Measurements from ENCODE around the gene ISLR2. TPM values are rescaled to one million over a fixed set of nuclear protein-coding genes. Genes with fewer than 3 reads are reported as not detected.
"Not testable (repeated sequence)": the region's sequence is repeated elsewhere in the genome, so short reads cannot be mapped to it uniquely, and the experiment has no call there.

Gene ISLR2, protein sequence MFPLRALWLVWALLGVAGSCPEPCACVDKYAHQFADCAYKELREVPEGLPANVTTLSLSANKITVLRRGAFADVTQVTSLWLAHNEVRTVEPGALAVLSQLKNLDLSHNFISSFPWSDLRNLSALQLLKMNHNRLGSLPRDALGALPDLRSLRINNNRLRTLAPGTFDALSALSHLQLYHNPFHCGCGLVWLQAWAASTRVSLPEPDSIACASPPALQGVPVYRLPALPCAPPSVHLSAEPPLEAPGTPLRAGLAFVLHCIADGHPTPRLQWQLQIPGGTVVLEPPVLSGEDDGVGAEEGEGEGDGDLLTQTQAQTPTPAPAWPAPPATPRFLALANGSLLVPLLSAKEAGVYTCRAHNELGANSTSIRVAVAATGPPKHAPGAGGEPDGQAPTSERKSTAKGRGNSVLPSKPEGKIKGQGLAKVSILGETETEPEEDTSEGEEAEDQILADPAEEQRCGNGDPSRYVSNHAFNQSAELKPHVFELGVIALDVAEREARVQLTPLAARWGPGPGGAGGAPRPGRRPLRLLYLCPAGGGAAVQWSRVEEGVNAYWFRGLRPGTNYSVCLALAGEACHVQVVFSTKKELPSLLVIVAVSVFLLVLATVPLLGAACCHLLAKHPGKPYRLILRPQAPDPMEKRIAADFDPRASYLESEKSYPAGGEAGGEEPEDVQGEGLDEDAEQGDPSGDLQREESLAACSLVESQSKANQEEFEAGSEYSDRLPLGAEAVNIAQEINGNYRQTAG
- 10 to 100 TPM in 1 of 4 donors, 1 to 10 TPM in 3; 1.0 to 15.5 (median 2.3) TPM for polyA plus RNA-seq (ENCODE audit: insufficient read length in 4 of 4)

DNA sequence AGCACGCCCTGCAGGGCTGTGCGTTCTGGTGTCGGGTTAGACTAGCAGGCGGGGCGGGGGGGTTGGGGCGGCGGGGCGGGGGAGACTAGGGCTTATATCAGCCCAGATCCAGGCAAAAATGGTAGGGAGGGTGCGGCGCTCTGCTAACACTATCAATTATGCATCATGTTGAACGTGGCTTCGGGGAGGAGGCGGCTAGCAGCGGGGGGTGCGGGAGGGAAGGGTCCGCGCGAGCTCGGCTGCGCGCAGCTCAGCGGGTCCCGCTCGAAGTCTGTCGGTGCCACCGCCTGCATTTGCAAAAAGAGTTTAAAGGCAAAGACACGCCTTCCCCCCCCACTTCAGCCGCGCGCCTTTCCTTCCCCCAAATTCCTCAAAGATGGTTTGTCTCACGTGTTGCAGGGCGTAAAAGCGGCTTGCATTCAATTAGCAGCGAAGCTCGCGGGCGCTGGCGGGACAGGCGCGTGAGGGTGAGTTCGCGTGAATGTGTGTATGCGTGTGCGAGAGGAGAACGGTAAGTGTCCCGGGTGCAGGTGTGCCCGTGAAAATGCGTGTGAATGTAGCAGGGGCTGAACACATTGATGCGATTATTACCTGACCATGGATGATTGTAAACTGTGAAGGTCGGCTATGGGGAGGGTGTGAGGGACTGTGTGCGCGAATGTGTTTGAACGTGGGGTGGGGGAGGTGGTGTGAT, at the start of gene ISLR2:
TSS of gene ISLR2 (plus strand) at position 432 of the 694 bp plus-strand sequence. CDS start 2,169 bp downstream, outside the sequence.
- DNase-seq (ENCODE audit: low read depth in 4 of 4, low spot score in 3 of 4), result no peak

DNA sequence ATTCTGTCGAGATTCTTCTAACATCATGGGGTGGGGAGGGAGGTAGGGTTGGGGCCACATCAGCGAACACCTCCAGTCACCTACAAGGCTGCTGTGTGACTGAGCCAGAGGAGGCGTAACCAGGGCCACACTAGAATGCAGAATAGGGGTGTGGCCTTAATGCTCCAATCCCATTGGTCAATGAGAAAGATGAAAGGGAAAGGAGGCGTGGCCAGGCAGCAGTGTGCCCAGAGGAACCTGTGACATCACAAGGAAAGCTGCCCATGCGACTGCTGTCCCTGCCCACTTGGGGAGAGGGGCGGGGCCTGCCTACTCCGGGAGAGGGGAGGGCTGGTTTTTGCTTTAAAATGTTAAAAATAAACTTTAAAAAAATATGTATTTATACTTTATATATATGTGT, 47.9 kb upstream of the ISLR2 start, which contains the start of gene GOLGA6A:
TSS of gene GOLGA6A (minus strand) at position 101 of the 400 bp plus-strand sequence. CDS start at position 60, 41 bp downstream.
- not testable (repeated sequence) for DNase-seq (ENCODE audit: low read depth in 4 of 4, low spot score in 3 of 4)

DNA sequence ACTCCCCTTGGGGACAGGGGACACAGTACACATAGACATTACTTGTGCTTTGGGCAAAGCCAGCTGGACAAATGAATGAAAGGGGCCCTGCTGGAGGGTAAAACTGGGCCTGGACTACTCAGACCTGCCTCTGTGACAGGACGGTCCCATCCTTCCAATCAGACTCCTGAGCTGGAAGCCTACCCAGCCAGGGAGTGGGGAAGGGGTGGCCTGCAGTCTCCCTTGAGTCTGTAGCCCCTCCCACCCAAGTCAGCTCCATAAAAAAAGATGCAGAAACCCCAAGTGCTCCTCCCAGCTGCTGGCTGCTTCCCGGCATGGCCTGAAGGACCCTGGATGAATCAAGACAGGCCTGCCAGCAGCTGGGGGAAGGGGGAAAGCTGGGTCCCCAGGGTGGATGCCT, 35.8 kb upstream of the ISLR2 start:
- DNase-seq (ENCODE audit: low read depth in 4 of 4, low spot score in 3 of 4), result not testable (repeated sequence)

DNA sequence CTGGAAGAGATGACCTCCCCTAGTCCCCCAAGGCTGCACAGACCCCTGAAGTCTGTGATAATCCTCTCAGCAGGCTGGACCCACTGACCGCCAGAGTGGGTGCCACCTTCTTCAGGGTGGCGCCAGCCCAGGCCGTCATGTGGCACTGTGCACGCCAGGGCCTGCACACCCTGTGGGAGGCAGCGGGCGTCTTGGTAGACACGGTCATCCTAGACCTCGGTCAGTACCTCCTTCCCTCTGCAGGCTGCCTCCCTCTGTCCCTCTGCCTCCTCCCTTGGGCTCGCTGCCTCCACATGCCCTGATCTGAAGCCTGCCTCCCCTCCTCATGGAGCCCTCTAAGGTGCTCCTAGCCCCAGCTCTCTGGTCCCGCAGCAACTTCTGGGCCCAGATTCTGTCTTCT, 34.8 kb upstream of the ISLR2 start:
- DNase-seq (ENCODE audit: low read depth in 4 of 4, low spot score in 3 of 4), result not testable (repeated sequence)

DNA sequence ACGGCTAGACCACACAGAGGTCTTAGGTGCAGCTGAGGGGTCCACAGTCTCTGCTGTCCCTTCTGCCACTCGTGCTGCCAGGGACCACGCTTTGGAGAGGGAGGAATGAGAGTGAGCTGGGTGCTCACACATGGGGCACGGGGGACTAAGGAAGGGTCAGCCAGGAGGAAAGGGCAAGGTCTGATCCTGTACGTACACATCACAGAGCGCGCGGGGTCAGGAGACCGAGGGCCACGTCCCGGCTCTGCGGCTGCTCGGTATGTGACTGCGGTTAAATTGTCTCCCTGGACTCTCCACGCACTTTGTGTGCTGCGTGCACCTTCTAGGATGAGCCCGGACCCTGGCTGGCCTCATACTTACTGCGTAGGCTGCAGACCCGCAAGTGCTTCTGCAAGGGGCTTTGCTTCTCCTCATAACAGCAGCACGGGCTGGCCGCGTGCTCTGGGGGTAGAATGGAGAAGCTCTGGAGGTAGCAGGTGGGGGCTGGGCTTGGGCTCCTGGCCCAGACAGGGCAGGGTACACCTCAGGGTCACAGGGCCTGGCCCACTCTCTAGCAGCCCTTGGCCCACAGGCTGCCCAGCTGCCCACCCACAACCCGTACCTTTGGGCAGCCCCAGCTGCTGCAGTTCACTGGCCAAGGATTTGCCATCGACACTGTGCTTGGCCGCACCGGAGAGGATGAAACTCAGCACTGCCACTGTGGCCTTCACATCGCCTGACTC, 33.5 kb upstream of the ISLR2 start:
- not testable (repeated sequence) for DNase-seq (ENCODE audit: low read depth in 4 of 4, low spot score in 3 of 4)

DNA sequence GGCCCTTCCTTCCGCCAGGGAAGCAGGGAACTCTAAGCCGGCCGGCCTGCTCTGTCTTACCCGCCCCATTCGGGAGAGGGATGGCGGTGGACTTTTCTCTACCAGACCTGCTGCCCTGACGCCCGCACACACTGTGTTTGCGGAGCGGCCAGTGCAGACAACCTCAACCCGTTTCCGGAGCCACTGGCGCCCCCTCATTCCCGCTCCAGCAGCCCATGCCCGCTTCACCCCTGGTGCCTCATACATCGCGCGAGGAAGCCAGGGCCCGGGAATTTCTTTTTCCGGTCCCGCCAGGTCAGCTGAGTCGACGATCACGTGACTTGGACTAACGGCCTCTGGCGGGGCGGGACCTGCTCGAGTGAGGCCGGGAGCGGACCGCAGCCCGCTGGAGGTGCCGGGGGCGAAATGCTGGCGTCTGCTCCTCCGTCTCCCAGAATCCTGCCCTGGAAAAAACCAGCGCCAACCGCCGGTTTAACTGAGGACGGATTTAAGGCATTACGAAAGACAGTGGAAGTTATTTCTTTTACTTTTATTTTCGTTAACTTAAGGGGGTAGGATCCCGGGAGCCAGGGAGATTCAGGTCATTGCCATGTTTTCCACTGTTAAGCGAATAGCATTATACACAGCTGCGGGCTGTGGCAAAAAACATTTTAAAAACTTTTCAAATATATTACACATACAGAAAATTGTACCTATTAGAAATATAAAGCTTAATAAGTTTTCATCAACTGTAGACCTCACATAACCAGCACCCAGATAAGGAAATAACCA, 30.2 kb upstream of the ISLR2 start:
- peak; percentile 64 to 80 (median 74) for DNase-seq (ENCODE audit: low read depth in 4 of 4, low spot score in 3 of 4)

DNA sequence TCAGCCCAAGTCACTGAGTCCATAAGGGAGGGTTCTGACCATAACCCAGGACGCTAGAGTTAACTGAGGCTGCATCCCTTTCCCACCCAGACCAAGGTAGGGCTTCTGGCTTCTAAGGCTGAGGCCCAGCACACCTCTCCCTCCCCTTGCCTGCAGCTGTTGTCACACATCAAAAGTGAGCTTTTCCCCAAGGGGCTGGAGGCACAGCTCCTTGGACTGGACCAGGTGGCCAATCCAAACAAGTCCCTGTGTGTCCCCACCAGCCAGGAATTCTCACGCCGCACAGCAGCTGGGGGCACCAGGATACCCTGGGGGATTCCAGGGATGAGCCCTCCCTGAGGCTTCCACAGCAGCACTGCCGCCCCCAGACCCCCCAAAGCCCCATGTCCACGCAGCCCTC, 22.3 kb upstream of the ISLR2 start:
- no peak for DNase-seq (ENCODE audit: low read depth in 4 of 4, low spot score in 3 of 4)

DNA sequence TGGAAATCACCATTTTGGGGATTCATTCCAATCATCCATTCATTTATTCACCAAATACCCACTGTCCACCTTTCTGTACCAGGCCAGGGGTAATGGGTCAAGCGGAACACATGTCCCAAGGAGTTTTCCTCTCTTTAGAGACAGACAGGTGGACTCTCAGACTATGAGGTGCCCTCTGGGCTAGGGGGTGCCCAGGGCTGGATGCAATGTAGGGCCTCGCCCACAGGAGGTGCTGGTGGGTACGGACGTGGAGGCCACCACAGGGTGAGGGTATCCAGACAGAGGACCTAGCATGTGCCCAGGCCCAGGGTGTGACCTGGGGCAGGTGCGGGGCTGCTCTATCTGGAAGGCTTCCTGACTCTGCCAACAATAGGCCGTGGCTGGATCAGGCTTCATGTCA, 21.8 kb upstream of the ISLR2 start:
- DNase-seq (ENCODE audit: low read depth in 4 of 4, low spot score in 3 of 4), result not testable (repeated sequence)

DNA sequence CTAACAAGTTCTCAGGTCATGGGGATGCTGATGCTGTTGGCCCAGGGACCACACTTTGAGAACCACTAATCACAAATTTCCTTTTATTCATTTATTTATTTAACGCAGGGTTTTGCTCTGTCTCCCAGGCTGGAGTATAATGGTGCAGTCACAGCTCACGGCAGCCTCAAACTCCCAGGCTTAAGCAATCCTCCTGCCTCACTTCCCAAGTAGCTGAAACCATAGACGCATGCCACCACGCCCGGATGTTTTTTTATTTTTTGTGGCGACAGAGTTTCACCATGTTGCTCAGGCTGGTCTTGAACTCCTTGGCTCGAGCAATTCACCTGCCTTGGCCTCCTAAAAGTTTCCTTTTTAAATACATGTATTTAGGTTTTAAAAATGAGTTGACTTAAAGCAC, 20.7 kb upstream of the ISLR2 start:
- no peak for DNase-seq (ENCODE audit: low read depth in 4 of 4, low spot score in 3 of 4)

DNA sequence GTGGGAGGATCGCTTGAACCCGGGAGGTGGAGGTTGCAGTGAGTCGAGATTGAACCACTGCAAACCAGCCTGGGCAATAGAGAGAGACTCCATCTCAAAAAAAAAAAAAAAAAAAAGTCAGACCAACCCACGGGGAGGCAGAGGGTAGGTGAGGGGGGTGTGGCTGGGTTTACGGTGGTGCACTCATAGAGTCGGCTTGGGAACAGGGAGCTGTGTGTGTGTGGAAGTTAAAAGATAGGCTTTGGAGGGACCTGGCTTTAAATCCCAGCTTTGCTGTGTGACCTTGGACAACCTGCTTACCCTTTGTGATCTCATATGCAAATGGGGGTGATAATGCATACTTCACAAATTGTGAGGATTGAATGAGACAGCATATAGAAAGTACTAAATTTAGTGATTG, 10.0 kb upstream of the ISLR2 start:
- DNase-seq (ENCODE audit: low read depth in 4 of 4, low spot score in 3 of 4), result no peak

DNA sequence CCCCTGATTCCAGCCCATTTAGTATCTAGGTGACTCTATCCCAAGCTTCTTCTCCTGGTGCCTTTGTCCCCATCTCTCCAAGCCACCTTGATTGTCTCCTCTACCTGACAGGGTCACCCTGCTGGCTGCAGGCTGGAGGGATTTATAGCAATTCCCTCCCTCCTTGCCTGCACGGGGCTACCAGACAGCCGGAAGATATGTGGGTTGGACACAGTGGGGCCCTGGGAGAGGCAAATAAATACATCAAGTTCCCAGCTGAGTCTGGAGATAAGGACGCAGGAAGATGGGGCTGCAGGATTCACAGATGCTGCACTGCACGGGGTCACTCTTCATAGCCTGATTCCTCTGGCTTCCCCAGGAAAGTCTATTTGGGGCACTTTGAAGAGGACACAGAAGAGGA, 9.3 kb upstream of the ISLR2 start:
- no peak for DNase-seq (ENCODE audit: low read depth in 4 of 4, low spot score in 3 of 4)

DNA sequence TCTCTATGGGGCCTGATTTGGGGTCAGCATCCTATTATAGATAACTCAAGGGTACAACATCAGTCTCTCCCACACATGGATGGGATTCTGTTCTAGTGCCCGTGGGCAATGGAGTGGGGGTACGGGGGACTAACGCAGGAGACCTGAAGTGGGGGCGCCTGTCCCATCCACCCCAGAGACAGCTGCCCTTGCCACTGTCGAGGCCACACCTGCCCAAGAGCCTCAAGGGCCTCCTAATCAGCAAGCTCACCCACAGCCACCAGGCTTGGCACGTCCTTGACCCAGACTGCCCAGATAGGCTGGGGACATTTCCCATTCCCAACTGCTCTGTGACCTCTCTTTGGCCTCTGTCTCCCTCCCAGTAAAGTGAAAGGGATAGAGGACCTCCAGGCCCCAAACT, 8.5 kb upstream of the ISLR2 start:
- no peak for DNase-seq (ENCODE audit: low read depth in 4 of 4, low spot score in 3 of 4)

DNA sequence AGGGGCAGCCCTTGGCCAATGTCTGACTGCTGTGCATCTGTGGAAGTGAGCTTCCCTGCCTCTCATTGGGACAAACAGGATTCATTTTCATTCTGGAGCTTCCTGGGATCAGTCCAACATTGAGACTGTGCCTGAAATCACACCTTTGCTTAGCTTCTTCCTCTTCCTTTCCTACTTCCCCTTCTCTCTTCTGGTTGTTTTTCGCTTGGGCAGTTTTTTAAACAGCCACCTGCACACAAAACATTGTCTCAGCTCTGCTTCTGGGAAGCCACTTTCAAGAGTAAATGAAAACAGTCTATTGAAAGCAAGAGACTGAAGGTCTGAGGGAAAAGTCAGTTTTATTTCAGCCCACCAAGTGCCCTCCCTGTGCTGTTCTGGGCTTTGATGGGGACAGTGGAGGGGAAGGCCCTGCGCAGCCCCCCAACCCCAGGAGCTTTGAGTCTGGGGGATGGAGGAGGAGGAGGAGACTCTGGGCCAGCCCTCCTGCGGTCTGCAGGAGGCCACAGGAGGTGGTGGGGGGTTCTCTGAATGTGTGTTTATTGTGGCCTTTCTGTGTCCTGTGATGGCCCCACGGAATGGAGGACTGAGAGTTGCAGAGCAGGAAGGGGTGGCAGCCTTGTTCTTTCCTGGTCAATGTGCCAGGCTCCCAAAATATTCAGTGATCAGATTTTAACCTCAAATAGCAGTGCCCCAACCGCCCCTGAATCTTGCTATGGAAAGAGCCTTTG, 7.8 kb upstream of the ISLR2 start:
- DNase-seq (ENCODE audit: low read depth in 4 of 4, low spot score in 3 of 4), result no peak

DNA sequence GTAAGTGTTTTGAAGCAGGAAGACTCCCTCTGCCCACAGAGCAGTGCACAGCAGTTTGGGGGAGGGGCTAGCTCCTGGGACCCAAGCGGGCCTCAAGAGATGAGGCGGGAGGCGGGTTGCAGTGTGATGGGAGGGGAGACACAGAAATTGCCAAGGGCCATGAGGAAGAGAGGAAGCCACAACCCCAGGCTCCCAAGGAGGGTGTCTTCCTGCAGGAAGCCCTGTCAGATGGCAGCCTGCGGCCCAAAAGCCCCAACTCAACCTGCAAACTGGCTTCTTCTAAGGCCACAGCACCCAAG, 7.3 kb upstream of the ISLR2 start:
- DNase-seq (ENCODE audit: low read depth in 4 of 4, low spot score in 3 of 4), result no peak

DNA sequence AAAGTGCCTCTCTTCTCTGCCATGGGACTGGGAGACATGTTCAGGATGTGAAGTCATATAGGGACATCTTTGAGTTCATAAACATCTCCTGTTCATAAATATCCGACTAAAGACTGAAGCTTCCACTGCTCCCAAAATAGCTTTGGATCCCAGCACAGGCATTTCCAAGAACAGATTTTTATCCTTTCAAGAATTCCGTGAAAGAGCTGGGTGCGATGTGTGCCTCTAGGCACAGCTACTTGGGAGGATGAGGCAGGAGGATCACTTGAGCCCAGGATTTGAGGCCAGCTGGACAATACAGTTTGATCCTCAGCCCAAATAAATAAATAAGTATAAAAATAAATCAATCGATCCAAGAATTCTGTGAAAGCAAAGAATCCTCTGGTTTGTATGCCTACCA, 6.7 kb upstream of the ISLR2 start:
- DNase-seq (ENCODE audit: low read depth in 4 of 4, low spot score in 3 of 4), result no peak

DNA sequence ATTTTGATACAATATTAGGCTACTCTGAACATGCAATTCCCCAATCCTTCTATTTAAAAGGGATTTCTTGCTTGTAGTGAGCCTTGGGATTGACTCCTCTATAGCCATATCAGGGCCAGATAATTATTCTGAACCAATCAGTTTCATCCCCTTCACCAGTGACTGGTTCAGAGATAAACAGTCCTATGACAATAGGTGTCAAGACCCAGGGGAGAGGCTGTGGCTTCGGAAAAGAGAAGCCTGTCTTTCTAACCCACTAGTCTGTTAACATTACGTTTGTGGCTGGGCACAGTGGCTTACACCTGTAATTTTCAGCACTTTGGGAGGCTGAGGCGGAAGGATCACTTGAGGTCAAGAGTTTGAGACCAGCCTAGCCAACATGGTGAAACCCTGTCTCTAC, 6.2 kb upstream of the ISLR2 start:
- DNase-seq (ENCODE audit: low read depth in 4 of 4, low spot score in 3 of 4), result no peak

DNA sequence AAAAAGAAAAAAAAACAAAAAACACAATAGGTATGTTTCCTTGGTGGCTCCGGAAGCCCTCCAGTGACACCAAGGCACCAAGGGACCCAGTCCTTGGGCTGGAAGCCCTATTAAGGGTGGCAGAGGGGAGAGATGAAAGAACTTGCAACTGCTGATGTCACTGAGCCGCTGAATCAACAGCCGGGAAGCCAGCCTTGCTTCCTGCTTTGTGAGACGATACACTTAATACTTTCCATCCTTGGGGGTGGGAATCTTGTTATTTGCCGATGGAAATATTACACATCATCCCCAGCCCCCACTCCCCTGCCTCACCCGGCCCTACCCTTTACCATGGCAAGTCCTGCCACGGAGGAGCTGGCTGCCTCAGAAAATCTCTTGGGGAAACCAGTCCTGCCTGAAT, 5.6 kb upstream of the ISLR2 start:
- DNase-seq (ENCODE audit: low read depth in 4 of 4, low spot score in 3 of 4), result no peak

DNA sequence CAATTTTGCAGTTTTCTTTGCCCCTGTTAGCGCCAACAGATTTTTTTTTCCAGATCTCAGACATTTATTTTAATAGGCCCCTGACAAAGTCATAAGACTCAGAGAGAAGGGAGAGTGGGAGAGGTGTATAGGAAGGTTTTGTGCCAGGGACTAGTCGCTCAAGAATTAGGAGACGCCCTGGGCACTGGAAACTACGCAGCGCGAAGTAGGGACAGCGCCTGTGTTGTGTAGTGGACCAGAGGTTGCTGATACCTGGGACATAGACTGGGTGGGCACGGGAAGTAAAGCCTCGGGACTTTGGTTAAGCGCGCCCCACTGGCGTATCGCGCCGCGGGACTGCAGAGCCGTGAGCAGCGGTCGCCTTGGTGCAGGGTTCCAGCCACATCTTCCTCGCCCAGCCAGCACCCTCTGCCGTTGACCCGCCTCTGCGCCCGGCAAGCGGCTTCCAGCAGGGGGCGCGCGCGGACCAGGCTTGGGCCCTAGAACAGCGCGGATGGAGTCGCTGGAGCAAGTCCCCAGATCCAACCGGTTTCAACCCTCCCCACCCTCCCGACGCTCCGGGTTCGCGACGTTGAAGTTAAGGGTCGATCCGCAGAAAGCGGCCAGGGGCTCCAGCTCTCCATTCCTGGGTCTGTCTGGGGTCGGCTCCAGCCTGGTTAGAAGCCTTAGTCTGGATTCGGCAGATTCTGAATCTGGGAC, 3.0 kb upstream of the ISLR2 start:
- peak in 2 of 4 donors; percentile 74 to 75 for DNase-seq (ENCODE audit: low read depth in 4 of 4, low spot score in 3 of 4)
